Activated CD4-positive, alpha-beta T cell treated with anti-CD3 and anti-CD28 coated beads, Interleukin-2, amount 50 U/mL, for 24 hours (primary cell): ENCODE data around the gene PSMC3.

Experiments used
- DNase-seq, 2 donors: peaks; one replicate each; pipeline ENCODE4 v3.0.0-alpha.2; 2020; ENCODE audit warnings: low read depth in 1 of 2, low spot score in 1 of 2

PSMC3 gene

DNA sequence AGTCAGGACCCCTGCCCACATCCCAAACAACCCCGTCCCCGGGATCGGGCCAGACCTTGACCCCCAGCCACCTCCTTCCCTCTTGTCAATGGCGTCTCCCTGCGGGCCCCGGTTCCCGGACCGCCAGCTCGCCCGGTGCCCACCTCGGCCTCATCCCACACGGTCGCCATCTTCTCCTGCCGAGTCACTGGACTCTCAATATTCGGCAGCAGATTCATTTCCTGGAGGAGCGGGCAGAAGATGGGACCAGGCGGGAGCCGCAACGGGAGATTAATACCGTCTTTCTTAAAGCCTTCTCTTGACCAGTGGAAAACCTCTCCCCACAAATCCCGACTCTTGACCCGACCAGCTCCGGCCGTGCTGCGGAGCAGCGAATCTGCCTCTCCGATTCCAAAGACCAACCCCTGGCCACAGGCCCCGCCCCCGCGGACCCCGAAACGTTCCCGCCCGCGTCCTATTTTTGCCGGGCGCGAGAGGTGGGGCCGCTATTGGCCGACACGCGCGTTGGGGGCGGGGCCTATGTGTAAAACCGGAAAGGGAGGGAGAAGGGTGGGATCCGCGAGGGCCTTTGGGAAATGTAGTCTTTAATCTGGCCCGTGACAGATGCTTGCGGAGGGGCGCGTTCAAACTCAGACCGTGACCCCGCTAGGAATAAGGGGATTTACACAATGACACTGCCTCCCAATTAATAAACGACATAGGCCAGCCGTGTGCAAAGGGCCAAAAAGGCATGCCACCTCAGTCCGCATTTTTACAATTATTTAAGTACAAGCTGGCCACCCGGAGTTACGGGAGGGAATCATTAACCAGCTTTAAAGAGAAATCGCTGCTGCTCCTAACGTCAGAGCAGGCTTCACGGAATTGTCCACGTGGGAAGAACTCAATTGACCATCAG is at the start of gene PSMC3:
Gene PSMC3, minus strand, starts transcription at position 378 of the 895 bp plus-strand sequence. Its CDS starts 160 bp downstream, at position 218.
- DNase-seq, result peak; percentile 98

DNA sequence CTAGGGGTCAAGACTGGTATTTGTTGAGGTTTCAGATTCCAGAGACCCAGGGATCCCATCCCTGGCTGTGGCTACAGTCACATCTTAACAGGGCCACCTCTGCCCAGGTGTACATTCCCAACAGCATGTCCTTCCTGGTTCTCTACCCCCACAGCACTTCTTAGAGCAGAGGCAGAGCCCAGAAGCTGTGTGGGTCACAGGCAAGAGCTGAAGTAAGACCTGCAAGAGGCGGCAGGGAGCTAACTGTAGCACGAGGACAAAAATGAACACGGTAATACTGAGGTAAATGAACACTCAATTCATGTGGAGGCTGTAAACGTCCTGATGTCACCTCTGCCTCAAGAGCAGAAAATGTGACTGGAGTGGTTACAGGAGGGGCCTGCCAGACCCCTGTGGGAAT is 44.4 kb upstream of the PSMC3 start:
- DNase-seq, result no peak

DNA sequence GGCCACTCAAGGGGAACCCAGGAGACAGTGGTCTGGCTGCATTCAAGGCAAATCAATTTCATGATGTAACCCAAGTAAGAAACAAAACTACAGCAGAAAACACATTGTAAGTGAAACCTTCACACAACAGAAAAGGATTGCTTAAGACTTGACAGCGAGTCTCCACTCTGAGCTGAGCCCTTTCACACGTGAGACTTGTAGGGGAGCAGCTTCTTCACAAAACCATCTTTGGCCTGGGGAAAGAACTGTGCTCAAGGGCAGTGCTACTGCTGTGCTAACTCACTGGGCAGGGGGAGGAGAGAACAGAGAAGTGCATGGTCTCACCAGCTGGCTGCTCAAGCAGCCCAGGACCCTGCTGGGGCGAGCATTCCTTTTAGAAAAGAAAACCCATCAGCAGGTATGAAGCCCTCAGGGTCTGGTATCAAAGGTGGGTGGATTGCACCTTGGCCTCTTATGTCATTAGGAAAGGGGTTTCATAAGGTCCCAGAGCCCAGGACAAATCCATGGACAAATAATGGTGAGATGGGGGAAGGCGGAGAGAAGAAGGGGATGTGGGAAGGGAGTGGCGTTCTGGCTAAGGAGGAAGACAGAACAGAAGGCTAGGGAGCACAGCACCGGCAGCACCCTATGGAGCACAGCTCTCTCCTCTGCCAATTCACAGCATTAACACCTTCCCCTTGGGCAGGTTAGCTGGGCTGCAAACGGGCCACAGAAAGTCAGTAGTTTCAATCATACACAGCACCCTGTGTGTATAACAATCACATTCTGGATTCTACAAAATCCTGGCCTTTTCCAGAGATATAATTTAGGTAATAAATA is 43.3 kb upstream of the PSMC3 start:
- DNase-seq, result no peak

DNA sequence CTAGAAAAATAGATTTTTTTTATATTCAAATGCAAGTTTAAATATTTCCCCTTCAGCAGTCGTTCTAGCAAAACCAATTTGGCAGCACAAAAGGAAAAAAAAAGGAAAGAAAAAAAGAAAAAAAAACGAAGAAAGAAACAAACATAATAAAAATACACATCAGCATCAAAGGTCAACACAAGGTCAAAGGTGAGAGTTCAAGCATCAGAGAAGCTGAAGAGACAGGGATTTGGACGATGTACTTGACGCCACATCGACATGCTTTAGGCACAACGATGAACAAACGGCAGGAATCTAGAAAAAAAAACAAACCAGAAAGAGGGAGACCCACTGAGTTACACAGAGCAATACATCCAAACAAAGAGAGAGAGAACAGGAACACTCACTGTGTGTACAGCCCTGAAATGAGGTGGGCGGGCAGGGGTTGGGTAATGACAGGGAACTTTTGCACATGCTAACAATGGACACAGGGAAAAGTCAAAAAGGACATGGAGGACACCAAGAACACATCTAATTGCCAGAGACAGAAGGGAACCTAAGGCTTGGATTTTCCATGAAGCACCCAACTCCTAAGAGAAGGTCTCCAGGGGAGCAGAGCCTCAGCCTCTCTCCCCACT is 42.5 kb upstream of the PSMC3 start:
- no peak for DNase-seq

DNA sequence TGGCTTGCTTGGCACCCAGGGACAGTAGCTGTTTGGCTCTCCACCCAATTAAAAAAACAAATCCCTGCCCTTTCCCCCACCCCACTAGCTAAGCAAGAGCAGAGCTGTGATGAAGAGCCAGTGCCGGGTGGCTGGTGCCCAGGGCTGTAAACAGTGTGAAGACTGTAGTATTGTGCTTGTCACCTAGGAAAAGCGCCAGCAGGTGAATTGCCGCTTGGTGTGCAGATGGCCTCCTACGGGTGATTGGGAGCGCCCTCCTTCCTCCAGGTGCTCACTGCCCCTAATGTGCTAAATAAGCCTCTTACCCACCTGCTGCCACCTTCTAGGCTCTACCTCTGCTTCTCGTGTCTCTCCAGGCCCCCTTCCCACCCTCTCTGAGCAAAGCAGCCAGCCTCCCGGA is 41.1 kb upstream of the PSMC3 start:
- DNase-seq, result no peak

DNA sequence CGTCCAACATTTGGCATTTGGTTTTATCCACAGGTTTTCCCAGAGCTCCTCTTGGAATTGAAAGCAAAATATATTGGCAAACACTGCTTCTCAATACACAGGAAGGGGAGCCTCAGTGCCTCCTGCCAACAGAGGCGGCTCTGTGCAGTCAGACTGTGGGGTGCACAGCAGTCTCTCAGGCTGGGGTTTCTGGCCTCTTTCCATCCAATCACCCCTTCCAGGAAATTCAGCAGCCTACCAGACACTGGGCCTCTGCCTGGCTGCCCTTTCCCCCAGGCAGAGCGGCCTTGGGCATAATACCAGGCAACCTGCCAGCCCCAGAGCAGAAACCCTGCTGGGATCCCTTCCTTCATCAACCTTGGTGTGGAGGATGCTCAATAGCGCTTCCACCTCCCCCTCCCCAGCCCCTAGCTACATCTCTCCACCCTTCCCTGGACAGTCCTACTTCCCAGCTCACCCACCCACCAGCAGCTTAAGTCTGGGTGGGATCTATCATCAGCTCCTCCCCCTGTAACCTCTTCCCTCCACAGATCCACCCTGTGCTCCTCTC is 40.5 kb upstream of the PSMC3 start:
- DNase-seq, result no peak

DNA sequence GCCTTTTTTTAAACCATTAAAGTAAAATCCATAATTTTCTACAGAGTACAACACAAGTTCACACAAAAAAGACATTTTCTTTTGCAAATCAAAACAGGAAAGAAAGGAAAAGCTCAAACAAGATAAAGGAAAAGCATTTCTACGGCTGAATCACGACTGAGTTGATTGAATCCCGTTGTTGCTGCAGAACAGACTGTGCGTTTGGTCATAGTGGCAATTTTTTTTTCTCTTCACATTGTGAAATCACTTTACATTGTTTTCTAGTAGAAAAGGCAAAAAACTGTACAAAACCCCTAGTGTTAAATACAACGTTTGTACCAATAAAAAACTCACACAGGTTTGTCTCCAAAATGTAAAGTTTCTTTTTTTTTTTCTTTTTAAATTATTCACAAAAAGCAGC is 40.0 kb upstream of the PSMC3 start:
- no peak for DNase-seq

DNA sequence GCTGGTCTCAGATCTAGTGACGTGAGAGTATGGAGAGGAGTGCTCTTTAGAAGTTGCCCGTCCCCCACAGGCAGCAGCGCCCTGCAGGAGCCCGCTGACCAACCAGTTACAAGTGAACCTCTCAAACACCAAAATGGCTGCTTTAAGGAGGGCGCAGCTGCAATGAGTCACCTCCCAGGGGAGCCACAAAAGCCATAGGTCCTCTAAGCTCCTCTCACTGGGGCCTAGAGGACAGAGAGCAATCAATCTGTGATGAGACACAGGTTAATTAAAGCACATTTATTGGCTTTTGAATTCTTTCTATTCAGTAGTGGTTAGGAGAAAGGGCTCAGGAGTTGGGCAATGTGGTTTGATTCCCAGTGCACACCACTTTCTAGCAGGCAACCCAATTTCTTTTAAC is 38.2 kb upstream of the PSMC3 start:
- DNase-seq, result no peak

DNA sequence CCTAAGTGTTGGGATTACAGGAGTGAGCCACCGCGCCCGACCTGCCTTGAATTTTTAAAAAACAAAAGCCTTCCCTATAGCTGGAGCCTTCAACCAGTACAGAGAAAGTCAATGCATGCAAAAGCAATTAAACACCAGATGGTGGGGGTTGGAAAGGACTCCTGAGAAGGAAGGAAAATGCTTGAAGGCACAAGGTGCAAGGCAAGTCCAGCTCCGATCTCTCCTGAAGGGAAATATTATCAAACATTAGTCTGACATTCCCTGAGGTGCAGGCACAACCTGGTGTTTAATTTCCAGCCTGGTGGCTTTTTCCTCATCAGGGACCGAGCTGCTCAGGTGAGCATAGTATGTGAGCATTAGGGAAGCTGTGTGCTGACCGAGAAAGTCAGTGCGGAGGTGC is 35.6 kb upstream of the PSMC3 start:
- DNase-seq, result no peak

DNA sequence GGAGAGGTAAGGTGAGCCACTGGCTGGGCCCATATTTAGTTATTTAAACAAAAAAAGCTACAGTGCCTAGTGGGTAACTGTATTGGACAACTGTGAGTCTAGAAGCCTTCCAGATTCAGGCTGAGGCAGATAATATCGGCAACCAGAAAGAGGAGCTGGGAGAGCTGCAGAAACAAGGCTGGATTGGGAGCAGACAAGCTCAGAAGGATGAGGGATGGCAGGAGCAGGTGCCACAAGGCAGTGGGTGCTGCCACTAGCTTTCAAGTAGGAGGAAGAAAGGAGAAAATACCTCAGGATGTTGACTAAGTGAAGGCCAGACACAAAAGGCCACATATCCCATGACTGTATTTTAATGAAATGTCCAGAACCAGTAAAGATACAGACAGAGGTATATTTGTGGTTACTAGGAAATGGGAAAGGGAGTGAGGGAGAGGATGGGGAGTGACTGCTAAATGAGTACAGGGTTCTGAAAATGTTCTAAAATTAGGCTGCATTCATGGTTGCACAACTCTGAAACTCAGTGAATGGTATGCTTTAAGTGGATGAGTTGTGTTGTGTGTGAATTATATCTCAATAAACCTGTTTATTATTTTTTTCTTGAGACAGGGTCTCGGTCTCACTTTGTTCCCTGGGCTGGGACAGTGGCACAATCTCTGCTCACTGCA is 34.5 kb upstream of the PSMC3 start:
- no peak for DNase-seq

DNA sequence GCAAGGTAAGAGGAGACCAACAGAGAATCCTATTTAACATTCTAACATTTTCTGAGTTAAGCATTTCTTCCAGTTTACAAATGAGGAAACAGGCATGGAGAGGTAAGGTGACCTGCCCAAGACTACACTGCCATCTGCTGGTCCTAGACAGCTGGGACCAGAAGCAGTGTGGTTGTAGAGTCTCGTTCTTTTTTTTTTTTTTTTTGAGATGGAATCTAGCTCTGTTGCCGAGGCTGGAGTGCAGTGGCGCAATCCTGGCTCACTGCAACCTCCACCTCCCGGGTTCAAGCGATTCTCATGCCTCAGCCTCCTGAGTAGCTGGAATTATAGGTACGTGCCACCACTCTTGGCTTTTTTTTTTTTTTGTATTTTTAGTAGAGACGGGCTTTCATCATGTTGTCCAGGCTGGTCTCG is 28.0 kb upstream of the PSMC3 start:
- peak; percentile 9 to 53 for DNase-seq

DNA sequence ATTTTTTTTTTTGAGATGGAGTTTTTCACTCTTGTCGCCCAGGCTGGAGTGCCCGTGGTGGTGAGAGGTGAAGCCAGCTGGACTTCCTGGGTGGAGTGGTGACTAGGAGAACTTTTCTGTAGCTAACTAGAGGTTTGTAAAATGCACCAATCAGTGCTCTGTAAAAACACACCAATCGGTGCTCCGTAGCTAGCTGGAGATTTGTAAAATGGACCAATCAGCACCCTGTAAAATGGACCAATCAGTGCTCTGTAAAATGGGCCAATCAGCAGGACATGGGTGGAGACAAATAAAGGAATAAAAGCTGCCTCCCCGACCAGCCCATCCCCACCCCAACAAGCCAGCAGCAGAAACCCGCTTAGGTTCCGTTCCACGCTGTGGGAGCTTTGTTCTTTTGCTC is 27.1 kb upstream of the PSMC3 start:
- DNase-seq, result no peak

DNA sequence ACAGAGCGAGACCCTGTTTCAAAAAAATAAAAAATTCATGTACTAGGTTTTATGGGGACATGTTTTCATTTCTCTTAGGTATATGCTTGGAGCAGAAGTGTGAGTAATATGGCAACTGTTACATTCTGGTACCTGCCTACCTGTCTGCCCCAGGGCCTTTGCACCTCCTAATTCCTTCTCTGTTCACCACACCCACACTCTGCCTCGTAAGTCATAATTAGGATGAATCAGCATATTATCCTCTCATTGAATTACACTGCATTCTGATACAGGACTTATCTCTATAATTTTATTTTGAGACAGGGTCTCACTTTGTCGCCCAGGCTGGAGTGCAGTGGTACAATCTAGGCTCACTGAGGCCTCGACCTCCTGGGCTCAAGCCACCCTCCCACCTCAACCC is 25.8 kb upstream of the PSMC3 start:
- DNase-seq, result no peak

DNA sequence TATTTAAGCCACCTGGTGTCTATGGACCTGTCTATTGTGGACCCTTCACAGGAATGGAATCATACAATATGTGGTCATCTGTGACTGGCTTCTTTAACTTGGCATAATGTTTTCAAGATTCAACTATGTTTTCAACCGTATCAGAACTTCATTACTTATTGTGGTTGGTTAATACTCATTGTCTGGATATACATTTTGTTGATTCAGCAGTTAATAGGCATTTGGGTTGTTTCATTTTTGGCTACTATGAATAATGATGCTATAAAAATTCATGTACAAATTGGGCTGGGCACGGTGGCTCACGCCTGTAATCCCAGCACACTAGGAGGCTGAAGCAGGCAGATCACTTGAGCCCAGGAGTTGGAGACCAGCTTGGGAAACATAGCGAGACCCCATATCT is 25.2 kb upstream of the PSMC3 start:
- no peak for DNase-seq

DNA sequence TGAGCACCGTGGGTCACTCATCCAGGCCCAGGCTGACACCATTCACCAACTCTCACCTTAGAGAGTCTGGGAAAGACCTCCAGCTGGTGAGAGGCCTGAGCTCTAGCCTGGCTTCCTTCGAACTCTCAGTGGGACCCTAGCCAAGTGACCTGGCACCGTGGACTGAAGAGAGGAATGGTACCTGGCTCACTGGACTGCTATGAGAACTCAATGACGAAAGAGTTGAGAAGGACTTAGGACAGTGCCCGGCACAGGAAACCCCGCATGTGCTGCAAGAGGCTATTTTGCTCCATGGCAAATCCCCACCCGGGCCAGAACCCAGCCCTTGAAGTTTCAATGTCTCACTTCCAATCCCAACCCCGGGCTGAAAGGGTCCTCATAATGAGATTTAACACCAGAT is 23.3 kb upstream of the PSMC3 start:
- DNase-seq, result no peak

DNA sequence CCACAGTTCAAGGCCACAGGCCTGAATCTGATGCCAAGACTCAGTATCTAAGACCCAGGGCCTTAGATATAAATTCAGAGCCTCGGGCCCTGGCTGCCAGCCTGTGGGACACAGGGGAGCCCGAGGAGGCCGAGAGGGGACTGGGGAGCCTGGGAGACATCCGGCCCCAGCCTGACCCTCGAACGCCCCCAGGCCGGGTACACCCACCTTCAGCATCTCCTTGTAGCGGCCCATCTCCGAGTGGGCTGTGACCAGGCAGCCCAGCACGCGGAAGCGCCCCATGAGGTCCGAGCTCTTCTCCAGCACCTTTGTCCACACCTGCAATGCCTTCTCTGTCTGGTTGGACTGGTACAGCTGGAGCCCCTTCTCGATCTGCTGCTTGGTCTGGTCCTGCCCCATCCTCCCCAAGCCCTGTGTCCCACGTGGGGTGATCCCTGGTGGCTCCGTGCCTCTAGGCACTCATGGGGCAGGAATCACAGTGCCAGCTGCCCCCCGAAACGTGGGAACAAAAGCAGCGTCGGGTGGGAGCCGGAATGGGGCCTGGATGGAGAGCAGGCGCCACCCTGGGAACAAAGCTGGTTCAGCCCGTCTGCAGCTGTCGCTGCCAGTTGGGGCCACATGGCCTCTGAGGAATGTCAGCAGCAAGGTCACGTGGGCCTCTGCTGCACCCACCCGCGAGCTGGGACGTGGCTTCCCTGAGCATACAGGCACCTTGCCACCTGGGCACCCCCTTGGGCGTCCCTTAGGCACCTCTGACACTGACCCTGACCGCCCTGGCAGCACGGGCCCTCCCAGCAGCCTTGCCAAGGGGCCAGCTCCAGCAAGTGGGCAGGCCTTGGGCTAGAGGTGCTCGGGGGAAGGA is 22.6 kb upstream of the PSMC3 start, which contains the start of gene RAPSN:
Gene RAPSN, minus strand, starts transcription at position 571 of the 862 bp plus-strand sequence. Its CDS starts 172 bp downstream, at position 399.
- no peak for DNase-seq

DNA sequence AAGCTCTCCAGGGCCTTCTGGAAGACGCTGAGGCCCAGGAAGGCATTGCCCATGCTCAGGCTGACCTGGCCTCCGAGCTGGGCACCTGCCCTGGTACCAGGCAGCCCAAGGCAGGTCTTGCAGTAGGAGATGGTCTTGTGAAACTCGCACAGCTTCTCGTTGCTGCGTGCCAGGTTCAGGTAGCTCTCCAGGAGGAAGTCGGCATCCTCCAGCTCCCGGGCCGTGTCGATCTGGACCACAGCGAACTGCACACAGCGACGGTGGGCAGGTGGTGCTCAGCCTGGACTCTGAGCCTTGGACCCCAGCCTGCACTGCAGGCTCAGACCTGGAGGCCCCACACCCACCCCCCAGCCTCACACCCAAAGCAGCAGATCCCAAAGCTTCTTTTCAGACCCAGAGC is 21.7 kb upstream of the PSMC3 start:
- DNase-seq, result no peak

DNA sequence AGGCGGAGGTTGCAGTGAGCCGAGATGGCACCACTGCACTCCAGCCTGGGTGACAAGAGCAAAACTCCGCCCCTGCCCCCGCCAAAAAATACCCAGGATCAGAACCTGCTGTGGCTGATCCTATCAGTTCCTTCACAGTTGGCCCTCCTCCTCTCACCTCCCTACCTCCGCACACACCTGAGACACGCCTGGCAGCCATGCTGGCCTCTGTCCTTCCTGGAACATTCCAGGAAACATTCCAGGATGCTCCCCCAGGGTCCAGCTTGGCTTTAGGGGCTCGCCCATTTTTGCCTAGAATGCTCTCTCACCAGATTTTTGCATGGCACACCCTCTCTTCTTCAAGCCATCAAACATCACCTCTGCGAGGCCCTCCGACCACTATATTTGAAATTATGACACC is 20.6 kb upstream of the PSMC3 start:
- no peak for DNase-seq

DNA sequence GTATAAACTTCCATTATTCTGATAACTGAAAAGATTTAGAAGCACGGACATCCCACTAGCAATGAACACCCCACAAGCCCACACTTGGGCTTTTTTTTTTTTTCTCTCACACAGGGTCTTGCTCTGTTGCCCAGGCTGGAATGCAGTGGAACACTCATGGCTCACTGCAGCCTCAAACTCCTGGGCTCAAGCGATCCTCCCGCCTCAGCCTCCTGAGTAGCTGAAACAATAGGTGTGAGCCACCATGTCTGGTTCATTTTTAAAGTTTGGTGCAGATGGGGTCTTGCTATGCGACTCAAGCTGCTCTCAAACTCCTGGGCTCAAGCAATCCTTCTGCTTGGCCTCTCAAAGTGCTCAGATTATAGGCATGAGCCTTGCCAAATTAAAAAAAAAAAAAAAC is 19.6 kb upstream of the PSMC3 start:
- DNase-seq, result no peak

DNA sequence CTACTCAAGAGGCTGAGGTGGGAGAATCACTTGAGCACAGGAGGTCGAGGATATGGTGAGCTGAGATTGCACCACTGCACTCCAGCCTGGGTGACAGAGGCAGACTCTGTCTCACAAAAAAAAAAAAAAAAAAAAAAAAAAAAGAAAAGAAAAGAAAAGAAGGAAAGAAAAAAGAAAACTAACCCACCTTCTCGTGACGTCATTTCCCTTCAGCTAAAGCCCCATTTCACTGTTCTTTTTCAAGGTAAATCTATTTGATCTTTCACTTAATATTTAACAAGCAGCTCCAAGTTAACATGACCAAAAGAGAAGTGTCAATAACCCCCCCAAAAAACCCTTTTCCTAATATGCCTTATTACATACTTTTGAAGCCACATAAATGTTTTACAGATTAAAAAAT is 17.6 kb upstream of the PSMC3 start:
- DNase-seq, result no peak
